Lower leg skin (tissue), 3 donors: ENCODE data around the gene NFASC.

Source experiments
- CTCF ChIP-seq, 3 donors: fragments of 450-650 bp; IDR thresholded peaks; one replicate each; pipeline ENCODE4 v1.5.1; 2016; ENCODE audit warnings: antibody characterized with exemption in 3 of 3, mild to moderate bottlenecking in 3 of 3, moderate library complexity in 2 of 3
- POLR2A ChIP-seq, 2 donors: fragments of 450-650 bp; IDR thresholded peaks; one replicate each; pipeline ENCODE4 v1.6.1; 2016 to 2017; ENCODE audit warnings: antibody characterized with exemption in 2 of 2, mild to moderate bottlenecking in 1 of 2, moderate library complexity in 1 of 2

- TF ChIP-seq CTCF (IDR thresholded peaks at IDR 0.05) = no peak
- TF ChIP-seq POLR2A (IDR thresholded peaks at IDR 0.05) = no peak
Measured at GRCh38 chr1:204929487-204930154, 59.0 kb downstream of the NFASC start.
